Measurements from ENCODE around the gene GNAZ.

GNAZ gene

GRCh38 chr22:23094695-23095681, 24.7 kb downstream of the GNAZ start:
- no peak for DNase-seq

- no peak for DNase-seq
These were observed 25.5 kb downstream of the GNAZ start for GRCh38 chr22:23095733-23096342.

- DNase-seq = no peak
These were observed 27.3 kb downstream of the GNAZ start for GRCh38 chr22:23097412-23098229.

- DNase-seq = no peak
These were observed 27.9 kb downstream of the GNAZ start for GRCh38 chr22:23098230-23098705.

- DNase-seq = no peak
These were observed 28.6 kb downstream of the GNAZ start for GRCh38 chr22:23098718-23099530.

GRCh38 chr22:23099531-23099804, 29.1 kb downstream of the GNAZ start:
- no peak for DNase-seq

- DNase-seq = no peak
These were observed 29.9 kb downstream of the GNAZ start for GRCh38 chr22:23100124-23100801.

- no peak for DNase-seq
These were observed 31.2 kb downstream of the GNAZ start for GRCh38 chr22:23101524-23101923.

GRCh38 chr22:23102002-23102655, 31.8 kb downstream of the GNAZ start:
- no peak for DNase-seq

GRCh38 chr22:23102776-23103175, 32.5 kb downstream of the GNAZ start:
- DNase-seq = no peak

GRCh38 chr22:23103199-23103954, 33.1 kb downstream of the GNAZ start:
- DNase-seq = no peak

GRCh38 chr22:23104187-23104971, 34.1 kb downstream of the GNAZ start:
- no peak for DNase-seq

GRCh38 chr22:23105304-23105703, 35.0 kb downstream of the GNAZ start:
- DNase-seq = no peak

- no peak for DNase-seq
These were observed 35.6 kb downstream of the GNAZ start for GRCh38 chr22:23105919-23106318.

GRCh38 chr22:23106344-23106743, 36.0 kb downstream of the GNAZ start:
- no peak for DNase-seq

GRCh38 chr22:23106906-23107367, 36.6 kb downstream of the GNAZ start:
- no peak for DNase-seq

GRCh38 chr22:23107487-23108248, 37.3 kb downstream of the GNAZ start:
- no peak for DNase-seq

- DNase-seq = no peak
These were observed 38.1 kb downstream of the GNAZ start for GRCh38 chr22:23108249-23109078.
